PC-9 (cell line): Measurements from ENCODE around the gene ZSWIM9. TPM values are rescaled to one million over a fixed set of nuclear protein-coding genes. Genes with fewer than 3 reads are reported as not detected.

Experiments used
- BruUV-seq: library from RNA; stranded (reverse); fragments of 400-500 nt; replicated peaks from 2 replicates; lab custom pipeline; 2021; lab: Mats Ljungman, UMichigan
- CTCF ChIA-PET: fragments of 300-600 bp; sonication (Branson Sonifier 250); formaldehyde crosslinking; loops from one replicate; lab custom pipeline; 2022; ENCODE audit warnings: antibody characterized with exemption; lab: Charles Lee
- POLR2A ChIA-PET: fragments of 300-600 bp; sonication (Branson Sonifier 250); formaldehyde crosslinking; loops from one replicate; lab custom pipeline; 2022; ENCODE audit warnings: antibody characterized with exemption; ENCODE audit not compliant: unreplicated experiment; lab: Charles Lee
- DNase-seq, 2 experiments: peaks; one replicate each; pipeline versions ENCODE4 v3.0.0 to v3.0.0-alpha.2; 2015 to 2022; ENCODE audit warnings: mixed read lengths in 1 of 2
- H2AFZ ChIP-seq: fragments of 200-600 bp; sonication (generic); 2 replicates; pipeline ENCODE4 v1.8.1; 2017; ENCODE audit warnings: antibody characterized with exemption
- H3F3A ChIP-seq: fragments of 200-600 bp; sonication (generic); 2 replicates; pipeline ENCODE4 v1.8.1; 2017; ENCODE audit warnings: antibody characterized with exemption, mild to moderate bottlenecking, low read depth; ENCODE audit not compliant: insufficient read depth
- H3K27ac ChIP-seq: fragments of 200-600 bp; sonication (generic); 2 replicates; pipeline ENCODE4 v1.6.1; 2016; ENCODE audit warnings: mixed run types
- H3K27me3 ChIP-seq: fragments of 200-600 bp; sonication (generic); 2 replicates; pipeline ENCODE4 v1.6.1; 2016; ENCODE audit warnings: low read depth, mixed run types; ENCODE audit not compliant: insufficient read depth
- H3K36me3 ChIP-seq: fragments of 200-600 bp; sonication (generic); 2 replicates; pipeline ENCODE4 v1.6.1; 2016; ENCODE audit warnings: low read depth, mixed run types
- H3K4me1 ChIP-seq: fragments of 200-600 bp; sonication (generic); replicated peaks from 2 replicates; pipeline ENCODE4 v1.6.1; 2016; ENCODE audit warnings: mixed run types; ENCODE audit not compliant: insufficient read depth
- H3K4me2 ChIP-seq: fragments of 200-600 bp; sonication (generic); 2 replicates; pipeline ENCODE4 v1.6.1; 2017; ENCODE audit warnings: mixed run types
- H3K4me3 ChIP-seq: fragments of 200-600 bp; sonication (generic); 2 replicates; pipeline ENCODE4 v1.6.1; 2016; ENCODE audit warnings: mixed run types
- H3K79me2 ChIP-seq: fragments of 200-600 bp; sonication (generic); 2 replicates; pipeline ENCODE4 v1.6.1; 2017; ENCODE audit warnings: low read depth, mixed run types
- H3K9me2 ChIP-seq: fragments of 200-600 bp; sonication (generic); 2 replicates; pipeline ENCODE4 v1.8.1; 2017; ENCODE audit warnings: mild to moderate bottlenecking; ENCODE audit not compliant: insufficient read depth
- H3K9me3 ChIP-seq: fragments of 200-600 bp; sonication (generic); 2 replicates; pipeline ENCODE4 v1.8.1; 2016; ENCODE audit warnings: low read depth; ENCODE audit not compliant: insufficient read depth
- H4K20me1 ChIP-seq: fragments of 200-600 bp; sonication (generic); 2 replicates; pipeline ENCODE4 v1.8.1; 2017; ENCODE audit not compliant: insufficient read depth
- EZH2 ChIP-seq: fragments of 200-600 bp; sonication (generic); IDR thresholded peaks from 2 replicates; pipeline ENCODE4 v1.8.0; 2017; ENCODE audit warnings: antibody characterized with exemption, low read depth
- intact Hi-C: fragments of 100-400 bp; cut with micrococcal nuclease; formaldehyde crosslinking; loops from one replicate; pipeline ENCODE4 v1.10.0; 2022; ENCODE audit not compliant: unreplicated experiment
- total RNA-seq: library from RNA; stranded (reverse); gene quantifications from 2 replicates; pipeline ENCODE4 v1.2.3, GENCODE V29; 2021
- TF ChIP-seq, protein P1 (sequence below): fragments of 200-600 bp; sonication (generic); conservative IDR thresholded peaks from 2 replicates; pipeline ENCODE4 v1.6.1; 2017; ENCODE audit warnings: mixed run types, antibody characterized with exemption, mild to moderate bottlenecking, moderate library complexity

The ZSWIM9 gene
- total RNA-seq, 1 experiment from 2014 or later = 8.3 TPM

DNA sequence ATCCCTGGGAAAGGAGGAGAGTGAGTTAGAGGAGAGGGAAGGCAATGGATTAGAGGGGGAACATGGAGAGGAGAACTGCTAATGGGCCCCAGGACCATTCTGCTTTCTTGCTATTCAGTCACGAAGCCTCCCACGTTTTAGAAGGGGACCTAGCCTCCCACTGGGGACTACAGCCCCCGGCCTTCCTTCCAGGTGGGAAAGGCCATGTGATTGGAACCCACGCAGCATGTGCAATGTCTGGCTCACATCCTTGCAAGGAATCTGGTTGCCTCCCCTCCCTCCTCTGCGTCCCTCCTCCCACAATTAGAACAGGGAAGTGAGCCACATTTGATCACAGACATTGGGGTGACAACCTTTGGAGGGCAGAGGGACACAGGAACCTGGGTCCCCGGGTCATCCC lies 37.4 kb upstream of the ZSWIM9 start:
- CTCF ChIA-PET = no interaction called here
- Histone ChIP-seq H3K27ac (no peak overlapping the region), H3K79me2 (no peaks in the 10 kb centered on the region), H3K4me1 (no peaks in the 10 kb centered on the region), H2AFZ (no peak overlapping the region), H3K4me2 (no peak overlapping the region), H3K27me3 (no peaks in the 10 kb centered on the region), H3K36me3 (0 out of 2 replicates have a peak, but pooled peaks cover 6% of the 10 kb centered on the region), H4K20me1 (no peaks in the 10 kb centered on the region), H3K9me2 (no peaks in the 10 kb centered on the region), H3K9me3 (no peaks in the 10 kb centered on the region), H3K4me3 (no peak overlapping the region), H3F3A (no peaks in the 10 kb centered on the region)
- no peak for TF ChIP-seq EZH2
- TF ChIP-seq, protein P1, sequence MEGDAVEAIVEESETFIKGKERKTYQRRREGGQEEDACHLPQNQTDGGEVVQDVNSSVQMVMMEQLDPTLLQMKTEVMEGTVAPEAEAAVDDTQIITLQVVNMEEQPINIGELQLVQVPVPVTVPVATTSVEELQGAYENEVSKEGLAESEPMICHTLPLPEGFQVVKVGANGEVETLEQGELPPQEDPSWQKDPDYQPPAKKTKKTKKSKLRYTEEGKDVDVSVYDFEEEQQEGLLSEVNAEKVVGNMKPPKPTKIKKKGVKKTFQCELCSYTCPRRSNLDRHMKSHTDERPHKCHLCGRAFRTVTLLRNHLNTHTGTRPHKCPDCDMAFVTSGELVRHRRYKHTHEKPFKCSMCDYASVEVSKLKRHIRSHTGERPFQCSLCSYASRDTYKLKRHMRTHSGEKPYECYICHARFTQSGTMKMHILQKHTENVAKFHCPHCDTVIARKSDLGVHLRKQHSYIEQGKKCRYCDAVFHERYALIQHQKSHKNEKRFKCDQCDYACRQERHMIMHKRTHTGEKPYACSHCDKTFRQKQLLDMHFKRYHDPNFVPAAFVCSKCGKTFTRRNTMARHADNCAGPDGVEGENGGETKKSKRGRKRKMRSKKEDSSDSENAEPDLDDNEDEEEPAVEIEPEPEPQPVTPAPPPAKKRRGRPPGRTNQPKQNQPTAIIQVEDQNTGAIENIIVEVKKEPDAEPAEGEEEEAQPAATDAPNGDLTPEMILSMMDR = no peak
- POLR2A ChIA-PET = no interaction called here
- no TSS peak for BruUV-seq
- intact Hi-C loops = no loop called here
- no peak for DNase-seq

- Histone ChIP-seq H3K27ac (no peak overlapping the region), H3F3A (no peaks in the 10 kb centered on the region), H3K4me1 (no peaks in the 10 kb centered on the region), H4K20me1 (no peaks in the 10 kb centered on the region), H3K9me3 (no peaks in the 10 kb centered on the region), H3K4me2 (no peak overlapping the region), H3K79me2 (no peaks in the 10 kb centered on the region), H2AFZ (no peak overlapping the region), H3K4me3 (no peak overlapping the region), H3K9me2 (no peaks in the 10 kb centered on the region), H3K27me3 (no peaks in the 10 kb centered on the region), H3K36me3 (0 out of 2 replicates have a peak, but pooled peaks cover 12% of the 10 kb centered on the region)
- intact Hi-C loops = no loop called here
- ChIA-PET POLR2A (no interaction called here), CTCF (no interaction called here)
- DNase-seq = peak in 1 of 2 experiments; percentile 12
- TF ChIP-seq, protein P1 = no peak
- no TSS peak for BruUV-seq
Observed at GRCh38 chr19:48135411-48135810, 35.1 kb upstream of the ZSWIM9 start.

GRCh38 chr19:48136547-48136946 lies 33.9 kb upstream of the ZSWIM9 start:
- H3F3A ChIP-seq = no peaks in the 10 kb centered on the region
- H3K79me2 ChIP-seq = no peaks in the 10 kb centered on the region
- no peaks in the 10 kb centered on the region for H3K9me3 ChIP-seq
- H3K4me2 ChIP-seq = no peak overlapping the region
- DNase-seq = no peak
- ChIA-PET POLR2A (no interaction called here), CTCF (no interaction called here)
- H3K9me2 ChIP-seq = no peaks in the 10 kb centered on the region
- BruUV-seq = no TSS peak
- H3K4me1 ChIP-seq = no peaks in the 10 kb centered on the region
- H2AFZ ChIP-seq = no peak overlapping the region
- H3K27ac ChIP-seq = no peak overlapping the region
- no peak overlapping the region for H3K4me3 ChIP-seq
- intact Hi-C loops = no loop called here
- H3K27me3 ChIP-seq = no peaks in the 10 kb centered on the region
- 0 out of 2 replicates have a peak, but pooled peaks cover 12% of the 10 kb centered on the region for H3K36me3 ChIP-seq
- no peaks in the 10 kb centered on the region for H4K20me1 ChIP-seq
- no peak for TF ChIP-seq EZH2
- TF ChIP-seq, protein P1 = no peak
